ENCODE results near the gene CORO2A. TPM values are rescaled to one million over a fixed set of nuclear protein-coding genes. Genes with fewer than 3 reads are reported as not detected.

The CORO2A gene
- polyA plus RNA-seq, 1 of the 3 experiments (the other 2 are of a cell fraction) = 2.3 TPM

DNA sequence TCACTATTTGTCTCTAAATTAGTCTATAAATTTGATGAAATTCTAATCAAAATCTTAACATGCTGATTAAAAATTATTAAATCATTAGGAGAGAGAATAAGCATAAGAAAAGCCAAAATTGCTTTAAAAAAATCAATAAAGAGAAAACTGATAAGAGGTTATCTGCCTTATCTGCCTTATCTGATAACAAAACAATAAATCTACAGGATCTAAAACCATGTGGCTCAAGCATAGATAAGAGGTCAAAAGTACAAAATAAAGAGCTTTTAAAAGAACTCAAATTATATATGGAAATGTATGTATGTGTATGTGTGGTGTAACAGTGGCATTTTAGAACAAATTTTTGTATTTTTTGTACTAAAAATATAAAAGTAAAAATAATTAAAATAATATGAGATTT is 92.0 kb downstream of the CORO2A start:
- H3K27me3 ChIP-seq (ENCODE audit: insufficient read depth) = no peaks in the 10 kb centered on the region
- CTCF ChIA-PET = interaction anchor here (0.8 to 1.5 kb wide), 2 partner anchors 10 to 13 kb away, joined by 3 to 4 read pairs; no protein-coding TSS in a partner anchor

DNA sequence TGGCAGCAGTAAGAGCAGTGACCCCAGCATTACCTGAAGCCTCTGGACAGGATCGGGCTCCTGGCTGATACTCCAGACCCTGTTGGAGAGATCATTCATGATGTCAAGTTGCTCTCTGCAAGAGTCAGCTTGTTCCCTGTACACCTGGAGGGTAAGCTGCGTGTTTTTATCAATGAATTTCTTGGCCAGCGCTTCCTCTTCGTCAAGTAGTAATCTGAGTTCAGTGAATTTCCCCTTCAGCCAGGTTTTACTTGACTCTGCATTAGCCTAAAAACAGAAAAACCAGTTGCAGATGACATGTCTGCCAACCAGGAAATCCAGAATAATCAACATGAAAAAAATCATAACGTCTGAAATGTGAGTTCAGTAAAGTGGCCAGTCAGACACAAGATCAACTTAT is 92.5 kb downstream of the CORO2A start:
- CTCF ChIA-PET = interaction anchor here (0.8 to 1.5 kb wide), 2 partner anchors 9 to 14 kb away, joined by 3 to 4 read pairs; no protein-coding TSS in a partner anchor
- Histone ChIP-seq H3K27me3 (ENCODE audit: insufficient read depth) (no peaks in the 10 kb centered on the region), H3K4me1 (ENCODE audit: control insufficient read depth in 1 of 2, insufficient read depth in 2 of 2, low read depth in 1 of 2, low read length in 1 of 2) (peaks cover 0 to 3% of the 10 kb centered on the region in 2 experiments; a peak in 1 of 4 replicates), H3K36me3 (replicated peaks in 1 of 2; ENCODE audit: control insufficient read depth in 1 of 2, insufficient read depth in 2 of 2, low read length in 1 of 2) (peaks cover 0 to 6% of the 10 kb centered on the region in 2 experiments), H3K79me2 (ENCODE audit: insufficient read depth) (no peaks in the 10 kb centered on the region), H2AFZ (ENCODE audit: low read depth) (no peak overlapping the region), H3K27ac (ENCODE audit: low read depth in 2 of 2, low read length in 1 of 2) (no peak overlapping the region), H3F3A (replicated peaks; ENCODE audit: insufficient read depth) (no peaks in the 10 kb centered on the region), H3K9me3 (no peaks in the 10 kb centered on the region), H3K9ac (no peak overlapping the region), H3K4me2 (no peak overlapping the region), H3K4me3 (ENCODE audit: low read depth in 2 of 2, low read length in 1 of 2) (no peak overlapping the region), H4K20me1 (ENCODE audit: insufficient read depth) (no peaks in the 10 kb centered on the region), H3K9me2 (no peaks in the 10 kb centered on the region)
- no peak for TF ChIP-seq GABPA (IDR thresholded peaks at IDR 0.05; ENCODE audit: low read depth)
- TF ChIP-seq POLR2AphosphoS5 (IDR thresholded peaks at IDR 0.05; ENCODE audit: low read depth, low read length) = no peak
- POLR2A ChIA-PET = interaction anchor here (1.2 kb wide), 1 partner anchor 11 kb away, joined by 3 read pairs; no protein-coding TSS in a partner anchor
- no peak for DNase-seq
- WGBS (ENCODE audit: low lambda C conversion rate) = 96% methylated on average over 5 of the region's 5 CpGs

More for the DNA sequence above, 92.0 kb downstream of the CORO2A start:
- H3K9me2 ChIP-seq = no peaks in the 10 kb centered on the region
- TF ChIP-seq RCOR1 (IDR thresholded peaks at IDR 0.05; ENCODE audit: low read length) (no peak), POLR2AphosphoS5 (IDR thresholded peaks at IDR 0.05; ENCODE audit: low read depth, low read length) (no peak), EZH2phosphoT487 (IDR thresholded peaks at IDR 0.05; ENCODE audit: borderline replicate concordance, low read depth) (no peak), FOSL2 (IDR thresholded peaks at IDR 0.05; ENCODE audit: borderline replicate concordance, low read depth) (no peak), FOXJ3 (CRISPR knock-in tag; IDR thresholded peaks at IDR 0.05) (no peak), GATA2 (CRISPR knock-in tag; IDR thresholded peaks at IDR 0.05) (0 out of 2 replicates have a peak, but pooled peaks have one; percentile 19)
- TF ChIP-seq, protein P1, sequence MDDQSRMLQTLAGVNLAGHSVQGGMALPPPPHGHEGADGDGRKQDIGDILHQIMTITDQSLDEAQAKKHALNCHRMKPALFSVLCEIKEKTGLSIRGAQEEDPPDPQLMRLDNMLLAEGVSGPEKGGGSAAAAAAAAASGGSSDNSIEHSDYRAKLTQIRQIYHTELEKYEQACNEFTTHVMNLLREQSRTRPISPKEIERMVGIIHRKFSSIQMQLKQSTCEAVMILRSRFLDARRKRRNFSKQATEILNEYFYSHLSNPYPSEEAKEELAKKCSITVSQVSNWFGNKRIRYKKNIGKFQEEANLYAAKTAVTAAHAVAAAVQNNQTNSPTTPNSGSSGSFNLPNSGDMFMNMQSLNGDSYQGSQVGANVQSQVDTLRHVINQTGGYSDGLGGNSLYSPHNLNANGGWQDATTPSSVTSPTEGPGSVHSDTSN (IDR thresholded peaks at IDR 0.05) = no peak
- no peak overlapping the region for H3K4me2 ChIP-seq
- no peaks in the 10 kb centered on the region for H4K20me1 ChIP-seq (ENCODE audit: insufficient read depth)
- peaks cover 0 to 6% of the 10 kb centered on the region in 2 experiments for H3K36me3 ChIP-seq (replicated peaks in 1 of 2; ENCODE audit: control insufficient read depth in 1 of 2, insufficient read depth in 2 of 2, low read length in 1 of 2)
- H3K4me3 ChIP-seq (ENCODE audit: low read depth in 2 of 2, low read length in 1 of 2) = no peak overlapping the region
- no peak overlapping the region for H3K27ac ChIP-seq (ENCODE audit: low read depth in 2 of 2, low read length in 1 of 2)
- DNase-seq = no peak
- H2AFZ ChIP-seq (ENCODE audit: low read depth) = no peak overlapping the region
- H3F3A ChIP-seq (replicated peaks; ENCODE audit: insufficient read depth) = no peaks in the 10 kb centered on the region
- H3K4me1 ChIP-seq (ENCODE audit: control insufficient read depth in 1 of 2, insufficient read depth in 2 of 2, low read depth in 1 of 2, low read length in 1 of 2) = peaks cover 0 to 3% of the 10 kb centered on the region in 2 experiments; a peak in 1 of 4 replicates
- POLR2A ChIA-PET = interaction anchor here (1.2 kb wide), 1 partner anchor 10 kb away, joined by 3 read pairs; no protein-coding TSS in a partner anchor
- no peak overlapping the region for H3K9ac ChIP-seq
- H3K79me2 ChIP-seq (ENCODE audit: insufficient read depth) = no peaks in the 10 kb centered on the region
- no peaks in the 10 kb centered on the region for H3K9me3 ChIP-seq

DNA sequence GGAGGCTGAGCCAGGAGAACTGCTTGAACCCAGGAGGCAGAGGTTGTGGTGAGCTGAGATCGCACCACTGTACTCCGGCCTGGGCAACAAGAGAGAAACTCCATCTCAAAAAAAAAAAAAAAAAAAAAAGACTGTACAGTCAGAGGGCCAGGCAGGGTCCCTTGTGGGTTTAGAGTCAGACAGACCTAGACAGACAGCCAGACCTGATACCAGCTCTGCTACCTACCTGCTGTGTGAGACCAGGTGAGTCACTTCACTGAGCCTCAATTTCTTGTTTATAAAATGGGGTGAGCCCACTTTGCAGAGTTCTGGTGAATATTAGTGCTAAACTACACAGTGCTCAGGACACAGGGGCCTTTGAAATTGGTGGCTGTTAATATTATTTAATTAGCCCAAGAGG is 93.1 kb downstream of the CORO2A start:
- DNase-seq = no peak
- CTCF ChIA-PET = no interaction called here
- Histone ChIP-seq H3K36me3 (replicated peaks in 1 of 2; ENCODE audit: control insufficient read depth in 1 of 2, insufficient read depth in 2 of 2, low read length in 1 of 2) (peaks cover 0 to 6% of the 10 kb centered on the region in 2 experiments), H3K27ac (ENCODE audit: low read depth in 2 of 2, low read length in 1 of 2) (no peak overlapping the region), H3K4me1 (ENCODE audit: control insufficient read depth in 1 of 2, insufficient read depth in 2 of 2, low read depth in 1 of 2, low read length in 1 of 2) (peaks cover 0 to 3% of the 10 kb centered on the region in 2 experiments; a peak in 1 of 4 replicates), H3K79me2 (ENCODE audit: insufficient read depth) (no peaks in the 10 kb centered on the region), H3K9ac (no peak overlapping the region), H3K4me3 (ENCODE audit: low read depth in 2 of 2, low read length in 1 of 2) (no peak overlapping the region), H3K9me2 (no peaks in the 10 kb centered on the region), H3K9me3 (no peaks in the 10 kb centered on the region), H3F3A (replicated peaks; ENCODE audit: insufficient read depth) (no peaks in the 10 kb centered on the region), H3K4me2 (no peak overlapping the region), H3K27me3 (ENCODE audit: insufficient read depth) (no peaks in the 10 kb centered on the region), H2AFZ (ENCODE audit: low read depth) (no peak overlapping the region), H4K20me1 (ENCODE audit: insufficient read depth) (no peaks in the 10 kb centered on the region)
- WGBS (ENCODE audit: low lambda C conversion rate) = 96% methylated on average over 2 of the region's 2 CpGs
- POLR2A ChIA-PET = no interaction called here
- TF ChIP-seq SMC3 (IDR thresholded peaks at IDR 0.05; ENCODE audit: low read depth, low read length) (no peak), FOXM1 (IDR thresholded peaks at IDR 0.05; ENCODE audit: low read depth) (no peak), FOXJ3 (CRISPR knock-in tag; IDR thresholded peaks at IDR 0.05) (no peak), RXRA (IDR thresholded peaks at IDR 0.05; ENCODE audit: borderline replicate concordance, low read depth) (no peak), ELF1 (IDR thresholded peaks at IDR 0.05) (no peak), RFX5 (IDR thresholded peaks at IDR 0.05; ENCODE audit: low read length) (no peak), JUND (IDR thresholded peaks at IDR 0.05) (no peak), GATA2 (CRISPR knock-in tag; IDR thresholded peaks at IDR 0.05) (no peak), TAF1 (IDR thresholded peaks at IDR 0.05; ENCODE audit: borderline replicate concordance, low read depth, low read length) (no peak), TCF12 (IDR thresholded peaks at IDR 0.05) (no peak)
- TF ChIP-seq, protein P2, sequence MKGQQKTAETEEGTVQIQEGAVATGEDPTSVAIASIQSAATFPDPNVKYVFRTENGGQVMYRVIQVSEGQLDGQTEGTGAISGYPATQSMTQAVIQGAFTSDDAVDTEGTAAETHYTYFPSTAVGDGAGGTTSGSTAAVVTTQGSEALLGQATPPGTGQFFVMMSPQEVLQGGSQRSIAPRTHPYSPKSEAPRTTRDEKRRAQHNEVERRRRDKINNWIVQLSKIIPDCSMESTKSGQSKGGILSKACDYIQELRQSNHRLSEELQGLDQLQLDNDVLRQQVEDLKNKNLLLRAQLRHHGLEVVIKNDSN (IDR thresholded peaks at IDR 0.05; ENCODE audit: borderline replicate concordance, low read depth) = no peak
- TF ChIP-seq, protein P3, sequence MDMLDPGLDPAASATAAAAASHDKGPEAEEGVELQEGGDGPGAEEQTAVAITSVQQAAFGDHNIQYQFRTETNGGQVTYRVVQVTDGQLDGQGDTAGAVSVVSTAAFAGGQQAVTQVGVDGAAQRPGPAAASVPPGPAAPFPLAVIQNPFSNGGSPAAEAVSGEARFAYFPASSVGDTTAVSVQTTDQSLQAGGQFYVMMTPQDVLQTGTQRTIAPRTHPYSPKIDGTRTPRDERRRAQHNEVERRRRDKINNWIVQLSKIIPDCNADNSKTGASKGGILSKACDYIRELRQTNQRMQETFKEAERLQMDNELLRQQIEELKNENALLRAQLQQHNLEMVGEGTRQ (IDR thresholded peaks at IDR 0.05; ENCODE audit: borderline replicate concordance, low read depth, low read length) = no peak
- TF ChIP-seq, protein P4, sequence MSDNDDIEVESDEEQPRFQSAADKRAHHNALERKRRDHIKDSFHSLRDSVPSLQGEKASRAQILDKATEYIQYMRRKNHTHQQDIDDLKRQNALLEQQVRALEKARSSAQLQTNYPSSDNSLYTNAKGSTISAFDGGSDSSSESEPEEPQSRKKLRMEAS (IDR thresholded peaks at IDR 0.05; ENCODE audit: low read depth) = no peak
